Uterus (tissue), 4 donors: ENCODE results near the gene ACE. TPM values are rescaled to one million over a fixed set of nuclear protein-coding genes. Genes with fewer than 3 reads are reported as not detected.

Experiments used
- DNase-seq, 2 donors: peaks; one replicate each; pipeline ENCODE4 v3.0.0-alpha.2; 2019 to 2020
- H3K27ac ChIP-seq, 2 donors: fragments of 200-600 bp; sonication (generic); 1 replicate in 1 of 2; 2 replicates in 1 of 2; pipeline ENCODE4 v1.5.1; 2016 to 2018
- H3K27me3 ChIP-seq, 2 donors: fragments of 200-600 bp; sonication (generic); one replicate each; pipeline ENCODE4 v1.5.1; 2018 to 2019; ENCODE audit warnings: control low read depth in 1 of 2
- H3K36me3 ChIP-seq, 2 donors: fragments of 200-600 bp; sonication (generic); one replicate each; pipeline ENCODE4 v1.5.1; 2019; ENCODE audit warnings: control low read depth in 1 of 2
- H3K4me1 ChIP-seq, 2 donors: fragments of 200-600 bp; sonication (generic); one replicate each; pipeline ENCODE4 v1.5.1; 2018 to 2019; ENCODE audit warnings: control low read depth in 1 of 2
- H3K4me3 ChIP-seq, 2 donors: fragments of 200-600 bp; sonication (generic); 1 replicate in 1 of 2; 2 replicates in 1 of 2; pipeline ENCODE4 v1.5.1; 2018 to 2019; ENCODE audit warnings: mild to moderate bottlenecking in 1 of 2
- H3K9me3 ChIP-seq, 2 donors: fragments of 200-600 bp; sonication (generic); one replicate each; pipeline ENCODE4 v1.5.1; 2019; ENCODE audit warnings: control low read depth in 1 of 2
- CTCF ChIP-seq, 4 experiments: fragments of 200-600 bp in 2 of 4; fragments of 450-650 bp in 2 of 4; sonication (generic) in 2 of 4; IDR thresholded peaks; one replicate each; pipeline ENCODE4 v1.5.1; 2016 to 2019; ENCODE audit warnings: antibody characterized with exemption in 4 of 4, mild to moderate bottlenecking in 2 of 4, moderate library complexity in 1 of 4
- POLR2A ChIP-seq, 2 donors: fragments of 450-650 bp; IDR thresholded peaks; one replicate each; pipeline ENCODE4 v1.6.1; 2016; ENCODE audit warnings: antibody characterized with exemption in 2 of 2, mild to moderate bottlenecking in 1 of 2, moderate library complexity in 1 of 2
- intact Hi-C: fragments of 100-400 bp; cut with DNase I; formaldehyde crosslinking; loops from one replicate; pipeline ENCODE4 v1.15.1; 2023; ENCODE audit warnings: low total_unique reads
- total RNA-seq, 4 donors: library from RNA; depleted of rRNA in 3 of 4; stranded (reverse); fragments of >200 nt in 3 of 4; gene quantifications; one replicate each; pipeline versions ENCODE4 v1.1.0 to v1.2.4, GENCODE V29; 2014 to 2023
- donor health status: DM: yes; HTN: yes; CAD: no.

Gene ACE
- total RNA-seq, 4 donors from 2014 or later = 0.77 to 27.4 (median 7.9) TPM; not detected in 1

- DNase-seq = no peak
- no peaks in the 10 kb centered on the region for H3K27me3 ChIP-seq
- no peaks in the 10 kb centered on the region for H3K4me1 ChIP-seq
- no peak overlapping the region for H3K27ac ChIP-seq
- no peaks in the 10 kb centered on the region for H3K36me3 ChIP-seq
- no peak for TF ChIP-seq CTCF (IDR thresholded peaks at IDR 0.05)
- no peak for TF ChIP-seq POLR2A (IDR thresholded peaks at IDR 0.05)
- intact Hi-C loops = no loop called here
- no peak overlapping the region for H3K4me3 ChIP-seq
- H3K9me3 ChIP-seq = no peaks in the 10 kb centered on the region
These were observed 50.0 kb downstream of the ACE start for GRCh38 chr17:63526861-63527260.

- no peak for DNase-seq
- no peak for TF ChIP-seq POLR2A (IDR thresholded peaks at IDR 0.05)
- no peak for TF ChIP-seq CTCF (IDR thresholded peaks at IDR 0.05)
- Histone ChIP-seq H3K36me3 (no peaks in the 10 kb centered on the region), H3K27ac (no peak overlapping the region), H3K9me3 (no peaks in the 10 kb centered on the region), H3K4me1 (no peaks in the 10 kb centered on the region), H3K4me3 (no peak overlapping the region), H3K27me3 (no peaks in the 10 kb centered on the region)
- intact Hi-C loops = no loop called here
These were observed 51.3 kb downstream of the ACE start for GRCh38 chr17:63528183-63528582.

DNA sequence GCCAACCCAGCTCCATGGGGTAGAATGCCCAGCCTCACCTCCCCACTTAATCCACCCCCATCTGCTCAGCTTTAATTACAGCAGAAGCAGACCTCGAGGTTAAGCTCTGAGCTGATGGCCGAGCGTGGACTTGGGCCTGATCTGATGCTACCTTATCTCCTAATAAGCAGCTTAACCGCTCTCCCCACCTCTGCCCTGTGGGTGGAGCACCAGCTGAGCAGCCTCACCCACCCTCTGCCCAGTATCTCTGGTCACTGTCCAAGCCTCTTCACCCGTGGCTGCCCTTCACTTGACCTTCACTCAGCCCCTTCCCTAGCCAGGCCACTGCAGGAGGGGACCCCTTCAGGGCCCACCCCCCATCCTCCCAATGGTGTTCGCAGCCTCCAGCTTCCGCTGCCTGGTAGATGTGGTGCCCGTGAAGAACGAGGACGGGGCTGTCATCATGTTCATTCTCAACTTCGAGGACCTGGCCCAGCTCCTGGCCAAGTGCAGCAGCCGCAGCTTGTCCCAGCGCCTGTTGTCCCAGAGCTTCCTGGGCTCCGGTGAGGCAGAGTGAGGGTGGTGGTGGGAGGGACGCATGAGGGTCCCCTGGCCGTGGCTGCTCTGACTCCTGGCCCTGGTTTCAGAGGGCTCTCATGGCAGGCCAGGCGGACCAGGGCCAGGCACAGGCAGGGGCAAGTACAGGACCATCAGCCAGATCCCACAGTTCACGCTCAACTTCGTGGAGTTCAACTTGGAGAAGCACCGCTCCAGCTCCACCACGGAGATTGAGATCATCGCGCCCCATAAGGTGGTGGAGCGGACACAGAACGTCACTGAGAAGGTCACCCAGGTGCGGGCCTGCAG, 53.1 kb downstream of the ACE start:
- intact Hi-C loops = no loop called here
- DNase-seq = no peak
- no peak for TF ChIP-seq CTCF (IDR thresholded peaks at IDR 0.05)
- TF ChIP-seq POLR2A (IDR thresholded peaks at IDR 0.05) = no peak
- Histone ChIP-seq H3K4me3 (no peak overlapping the region), H3K9me3 (no peaks in the 10 kb centered on the region), H3K4me1 (no peaks in the 10 kb centered on the region), H3K36me3 (no peaks in the 10 kb centered on the region), H3K27ac (no peak overlapping the region), H3K27me3 (no peaks in the 10 kb centered on the region)

DNA sequence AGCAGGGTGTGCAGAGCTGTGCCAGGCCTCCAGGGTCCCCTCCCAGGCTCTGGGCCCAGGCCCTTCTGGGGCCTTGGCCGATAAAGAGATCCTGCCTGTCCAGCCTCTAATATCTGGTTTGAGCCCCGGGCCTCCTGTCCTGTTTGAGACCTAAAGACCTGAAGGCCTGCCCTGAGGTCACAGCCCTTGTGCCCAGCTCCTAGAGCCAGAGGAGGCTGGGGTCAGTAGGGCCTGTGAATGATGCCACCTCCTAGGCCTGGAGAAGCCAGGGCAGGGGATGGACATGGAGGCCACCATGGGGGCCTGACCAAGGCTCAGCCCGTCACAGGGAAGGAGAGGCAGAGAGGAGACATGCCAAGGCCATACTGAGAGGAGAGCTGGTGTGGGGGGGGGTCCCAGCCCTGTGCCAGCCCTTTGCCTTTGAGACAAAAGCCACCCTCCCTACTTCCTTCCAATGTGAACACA, 53.7 kb downstream of the ACE start:
- intact Hi-C loops = no loop called here

More for the DNA sequence above, 53.7 kb downstream of the ACE start:
- no peak overlapping the region for H3K27ac ChIP-seq
- H3K4me3 ChIP-seq = no peak overlapping the region
- no peaks in the 10 kb centered on the region for H3K4me1 ChIP-seq
- no peaks in the 10 kb centered on the region for H3K27me3 ChIP-seq
- no peak for TF ChIP-seq CTCF (IDR thresholded peaks at IDR 0.05)
- no peak for TF ChIP-seq POLR2A (IDR thresholded peaks at IDR 0.05)
- no peaks in the 10 kb centered on the region for H3K36me3 ChIP-seq
- no peaks in the 10 kb centered on the region for H3K9me3 ChIP-seq
- DNase-seq = no peak
